K562 (cell line): ENCODE results near the gene DAGLA. TPM values are rescaled to one million over a fixed set of nuclear protein-coding genes. Genes with fewer than 3 reads are reported as not detected.

ENCODE experiments used
- HCFC1 ChIP-seq: IDR thresholded peaks from 2 replicates; pipeline ENCODE4 v1.6.1; 2012; ENCODE audit warnings: low read depth, low read length, improper control_type of control experiment
- NFRKB ChIP-seq: fragments of 450-650 bp; IDR thresholded peaks from 2 replicates; pipeline ENCODE4 v1.6.1; 2016; ENCODE audit warnings: low read depth
- SP2 ChIP-seq: IDR thresholded peaks from 2 replicates; pipeline ENCODE4 v1.6.1; 2011; ENCODE audit warnings: mild to moderate bottlenecking, low read depth, low read length, moderate library complexity; ENCODE audit not compliant: poor library complexity, severe bottlenecking; ENCODE audit errors: extremely low read depth
- TBP ChIP-seq: optimal IDR thresholded peaks from 2 replicates; pipeline ENCODE3; 2011; ENCODE audit warnings: low read depth, low read length, improper control_type of control experiment
- TCF7 ChIP-seq: sonication (generic); IDR thresholded peaks from 2 replicates; pipeline ENCODE4 v1.6.1; 2016; ENCODE audit warnings: antibody characterized with exemption, borderline replicate concordance
- ZMIZ1 ChIP-seq, 2 experiments: fragments of 150-350 bp in 1 of 2; IDR thresholded peaks; 2 replicates each; pipeline ENCODE4 v1.6.1; 2012 to 2016; ENCODE audit warnings: low read depth in 2 of 2, low read length in 2 of 2, mild to moderate bottlenecking in 1 of 2, moderate library complexity in 1 of 2
- ZNF217 ChIP-seq: sonication (generic); formaldehyde crosslinking; IDR thresholded peaks from 2 replicates; pipeline ENCODE4 v1.8.0; 2022; ENCODE audit warnings: mild to moderate bottlenecking, missing genetic modification reagents
- ZNF431 ChIP-seq: sonication (generic); formaldehyde crosslinking; IDR thresholded peaks from 2 replicates; pipeline ENCODE4 v1.8.0; 2022; ENCODE audit warnings: mild to moderate bottlenecking, missing genetic modification reagents
- ZNF57 ChIP-seq: fragments of 450-650 bp; formaldehyde crosslinking; IDR thresholded peaks from 2 replicates; pipeline ENCODE4 v1.4.0; 2020; ENCODE audit warnings: mild to moderate bottlenecking, moderate library complexity
- ZNF655 ChIP-seq: fragments of 250-450 bp; sonication (Bioruptor Pico); IDR thresholded peaks from 2 replicates; pipeline ENCODE4 v1.5.0; 2021
- ZNF764 ChIP-seq: fragments of 250-450 bp; sonication (Bioruptor Pico); IDR thresholded peaks from 2 replicates; pipeline ENCODE4 v1.4.0; 2020; ENCODE audit warnings: low read depth, mild to moderate bottlenecking, moderate library complexity
- polyA plus RNA-seq, 8 experiments: library from polyadenylated mRNA; depleted of rRNA in 4 of 8; stranded (reverse) in 5 of 8; unstranded in 3 of 8; fragments of >200 nt; fragmentation: Nextera tagmentation in 2 of 8; fragmentation: Illumina TruSeq in 1 of 8; extraction: Ambion mirVana in 2 of 8; extraction: Trizol in 1 of 8; gene quantifications; 2 replicates each; pipeline versions ENCODE4 v1.2.1 to v1.2.3, GENCODE V29; 2011 to 2014; ENCODE audit warnings: inconsistent platforms in 1 of 8, missing spikeins in 1 of 8
- total RNA-seq, 7 experiments: library from RNA; depleted of rRNA in 6 of 7; stranded (reverse); fragments of >200 nt in 6 of 7; fragmentation: Illumina TruSeq in 2 of 7; extraction: Trizol in 2 of 7; gene quantifications; 2 replicates each; pipeline versions ENCODE4 v1.2.1 to v1.2.3, GENCODE V29; 2011 to 2021; ENCODE audit warnings: low replicate concordance in 1 of 7
- TF ChIP-seq, protein P1 (sequence below): fragments of 250-450 bp; sonication (Bioruptor Pico); IDR thresholded peaks from 2 replicates; pipeline ENCODE4 v1.4.0; 2020; ENCODE audit warnings: mild to moderate bottlenecking
- TF ChIP-seq, protein P2 (sequence below): sonication (generic); formaldehyde crosslinking; IDR thresholded peaks from 2 replicates; pipeline ENCODE4 v1.9.0; 2022; ENCODE audit warnings: mild to moderate bottlenecking, missing genetic modification reagents
- TF ChIP-seq, protein P3 (sequence below): sonication (generic); formaldehyde crosslinking; IDR thresholded peaks from 2 replicates; pipeline ENCODE4 v1.8.0; 2022; ENCODE audit warnings: missing genetic modification reagents, mild to moderate bottlenecking, moderate library complexity, borderline replicate concordance

The DAGLA gene
- total and polyA plus RNA-seq, 9 of the 15 experiments (the other 6 are each of a cell fraction or from before 2014, with no cell fraction given), result 0.03 to 0.16 (median 0.04) TPM; not detected in 4

- TF ChIP-seq, protein P1, sequence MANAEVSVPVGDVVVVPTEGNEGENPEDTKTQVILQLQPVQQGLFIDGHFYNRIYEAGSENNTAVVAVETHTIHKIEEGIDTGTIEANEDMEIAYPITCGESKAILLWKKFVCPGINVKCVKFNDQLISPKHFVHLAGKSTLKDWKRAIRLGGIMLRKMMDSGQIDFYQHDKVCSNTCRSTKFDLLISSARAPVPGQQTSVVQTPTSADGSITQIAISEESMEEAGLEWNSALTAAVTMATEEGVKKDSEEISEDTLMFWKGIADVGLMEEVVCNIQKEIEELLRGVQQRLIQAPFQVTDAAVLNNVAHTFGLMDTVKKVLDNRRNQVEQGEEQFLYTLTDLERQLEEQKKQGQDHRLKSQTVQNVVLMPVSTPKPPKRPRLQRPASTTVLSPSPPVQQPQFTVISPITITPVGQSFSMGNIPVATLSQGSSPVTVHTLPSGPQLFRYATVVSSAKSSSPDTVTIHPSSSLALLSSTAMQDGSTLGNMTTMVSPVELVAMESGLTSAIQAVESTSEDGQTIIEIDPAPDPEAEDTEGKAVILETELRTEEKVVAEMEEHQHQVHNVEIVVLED, result peak; percentile 68
- TF ChIP-seq SP2 (no peak), NFRKB (peak; percentile 94), TBP (peak; percentile 62), HCFC1 (peak; percentile 89), ZNF764 (CRISPR knock-in tag) (0 out of 2 replicates have a peak, but pooled peaks have one; percentile 11), ZNF431 (CRISPR knock-in tag) (0 out of 2 replicates have a peak, but pooled peaks have one; percentile 37), ZMIZ1 (IDR thresholded peaks at IDR 0.05; ENCODE audit: low read depth in 2 of 2, low read length in 2 of 2) (peak in 1 of 2 experiments; percentile 38; a peak in 1 of 4 replicates), ZNF57 (CRISPR knock-in tag) (no peak), ZNF217 (CRISPR knock-in tag) (no peak), TCF7 (no peak), ZNF655 (CRISPR knock-in tag) (no peak)
- TF ChIP-seq, protein P2, sequence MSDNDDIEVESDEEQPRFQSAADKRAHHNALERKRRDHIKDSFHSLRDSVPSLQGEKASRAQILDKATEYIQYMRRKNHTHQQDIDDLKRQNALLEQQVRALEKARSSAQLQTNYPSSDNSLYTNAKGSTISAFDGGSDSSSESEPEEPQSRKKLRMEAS, result peak; percentile 96
- TF ChIP-seq, protein P3, sequence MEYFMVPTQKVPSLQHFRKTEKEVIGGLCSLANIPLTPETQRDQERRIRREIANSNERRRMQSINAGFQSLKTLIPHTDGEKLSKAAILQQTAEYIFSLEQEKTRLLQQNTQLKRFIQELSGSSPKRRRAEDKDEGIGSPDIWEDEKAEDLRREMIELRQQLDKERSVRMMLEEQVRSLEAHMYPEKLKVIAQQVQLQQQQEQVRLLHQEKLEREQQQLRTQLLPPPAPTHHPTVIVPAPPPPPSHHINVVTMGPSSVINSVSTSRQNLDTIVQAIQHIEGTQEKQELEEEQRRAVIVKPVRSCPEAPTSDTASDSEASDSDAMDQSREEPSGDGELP (CRISPR knock-in tag), result peak; percentile 77
- TF ChIP-seq, all 486 proteins: peak for 184
Measured at GRCh38 chr11:61792310-61793082, 112.3 kb downstream of the DAGLA start, which contains the start of the genes FEN1 and TMEM258 (continued).
